ENCODE measurements around the gene ST13. TPM values are rescaled to one million over a fixed set of nuclear protein-coding genes. Genes with fewer than 3 reads are reported as not detected.

Gene ST13
- total RNA-seq, 1 experiment from 2014 or later: 136 TPM

DNA sequence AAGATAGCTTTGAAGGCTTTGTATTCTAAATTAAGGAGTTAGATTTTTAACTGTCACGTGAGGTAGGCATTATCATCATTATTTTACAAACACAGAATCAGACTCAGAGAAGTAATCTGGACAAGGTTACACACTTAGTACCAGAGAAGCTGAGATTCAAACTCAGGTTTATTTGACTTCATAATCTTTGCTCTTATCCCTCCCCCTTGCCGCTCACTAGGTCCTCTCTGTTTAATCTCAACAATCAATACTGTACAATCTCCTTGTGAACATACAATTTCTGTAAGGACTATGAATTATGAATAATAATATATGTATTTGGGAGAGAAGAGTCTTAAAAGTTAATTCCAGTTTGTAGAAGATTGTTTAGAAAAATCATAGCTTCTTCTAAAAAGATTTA is 10.7 kb upstream of the ST13 start:
- no peak overlapping the region for H3K27ac ChIP-seq (ENCODE audit: low read length)
- H3K9me3 ChIP-seq (ENCODE audit: low read length): no peaks in the 10 kb centered on the region
- ChIA-PET CTCF (interaction anchor here (0.6 kb wide), 1 partner anchor 30 kb away, joined by 5 read pairs; no protein-coding TSS in a partner anchor), POLR2A (ENCODE audit: unreplicated experiment) (no interaction called here)
- H3K36me3 ChIP-seq (ENCODE audit: low read depth, low read length): no peaks in the 10 kb centered on the region; the same call in 1 of the 2 replicates
- H3K4me1 ChIP-seq (ENCODE audit: insufficient read depth, low read length): no peaks in the 10 kb centered on the region
- ATAC-seq (no peak), DNase-seq (no peak)
- H3K79me2 ChIP-seq (ENCODE audit: low read length): peaks cover 7% of the 10 kb centered on the region; the same call in 1 of the 2 replicates
- H3F3A ChIP-seq (ENCODE audit: low read length, unreplicated experiment): no peaks in the 10 kb centered on the region
- no peaks in the 10 kb centered on the region for H3K27me3 ChIP-seq (ENCODE audit: low read length)
- H4K20me1 ChIP-seq (ENCODE audit: low read length): no peaks in the 10 kb centered on the region
- intact Hi-C loops (cut with micrococcal nuclease): no loop called here
- no peak overlapping the region for H3K4me2 ChIP-seq (ENCODE audit: low read length)
- H3K9ac ChIP-seq (ENCODE audit: low read length): no peak overlapping the region
- H2AFZ ChIP-seq (ENCODE audit: low read length): no peak overlapping the region
- TF ChIP-seq EZH2 (IDR thresholded peaks at IDR 0.05; ENCODE audit: low read length, unreplicated experiment) (no peak), EZH2phosphoT487 (IDR thresholded peaks at IDR 0.05; ENCODE audit: borderline replicate concordance, low read length) (no peak)
- TF ChIP-seq, protein P1, sequence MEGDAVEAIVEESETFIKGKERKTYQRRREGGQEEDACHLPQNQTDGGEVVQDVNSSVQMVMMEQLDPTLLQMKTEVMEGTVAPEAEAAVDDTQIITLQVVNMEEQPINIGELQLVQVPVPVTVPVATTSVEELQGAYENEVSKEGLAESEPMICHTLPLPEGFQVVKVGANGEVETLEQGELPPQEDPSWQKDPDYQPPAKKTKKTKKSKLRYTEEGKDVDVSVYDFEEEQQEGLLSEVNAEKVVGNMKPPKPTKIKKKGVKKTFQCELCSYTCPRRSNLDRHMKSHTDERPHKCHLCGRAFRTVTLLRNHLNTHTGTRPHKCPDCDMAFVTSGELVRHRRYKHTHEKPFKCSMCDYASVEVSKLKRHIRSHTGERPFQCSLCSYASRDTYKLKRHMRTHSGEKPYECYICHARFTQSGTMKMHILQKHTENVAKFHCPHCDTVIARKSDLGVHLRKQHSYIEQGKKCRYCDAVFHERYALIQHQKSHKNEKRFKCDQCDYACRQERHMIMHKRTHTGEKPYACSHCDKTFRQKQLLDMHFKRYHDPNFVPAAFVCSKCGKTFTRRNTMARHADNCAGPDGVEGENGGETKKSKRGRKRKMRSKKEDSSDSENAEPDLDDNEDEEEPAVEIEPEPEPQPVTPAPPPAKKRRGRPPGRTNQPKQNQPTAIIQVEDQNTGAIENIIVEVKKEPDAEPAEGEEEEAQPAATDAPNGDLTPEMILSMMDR (conservative IDR thresholded peaks at IDR 0.05; ENCODE audit: low read depth, low read length): no peak
- H3K9me2 ChIP-seq (replicated peaks; ENCODE audit: low read length): no peaks in the 10 kb centered on the region
- BruUV-seq (replicated peaks): no TSS peak
- H3K4me3 ChIP-seq (ENCODE audit: low read length): no peak overlapping the region

DNA sequence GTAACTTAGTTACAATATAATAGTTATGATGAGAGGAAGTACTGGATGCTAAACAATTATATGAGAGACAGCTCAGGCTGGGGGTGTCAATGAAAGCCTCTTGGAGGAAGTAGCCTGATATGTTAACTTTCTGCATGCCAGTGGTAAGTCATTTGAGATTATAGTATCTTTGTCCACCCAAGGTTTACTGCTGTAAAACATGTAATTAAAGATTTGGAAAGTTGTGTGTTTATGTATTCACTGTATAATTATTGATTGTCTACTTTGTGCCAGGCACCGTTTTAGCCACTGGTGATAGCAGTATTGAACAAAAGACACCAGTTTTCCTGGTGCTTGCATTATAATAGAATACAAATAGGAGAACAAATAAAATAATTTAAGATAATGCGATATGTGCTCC is 6.1 kb upstream of the ST13 start:
- intact Hi-C loops (cut with micrococcal nuclease): no loop called here
- H3K27me3 ChIP-seq (ENCODE audit: low read length): no peaks in the 10 kb centered on the region
- ChIA-PET CTCF (no interaction called here), POLR2A (ENCODE audit: unreplicated experiment) (no interaction called here)
- no peak overlapping the region for H3K4me3 ChIP-seq (ENCODE audit: low read length)
- H3K79me2 ChIP-seq (ENCODE audit: low read length): peaks cover 44% of the 10 kb centered on the region
- DNase-seq (no peak), ATAC-seq (no peak)
- H3K4me2 ChIP-seq (ENCODE audit: low read length): no peak overlapping the region
- peaks cover 6% of the 10 kb centered on the region; the same call in 1 of the 2 replicates for H3K4me1 ChIP-seq (ENCODE audit: insufficient read depth, low read length)
- TF ChIP-seq, protein P1 (conservative IDR thresholded peaks at IDR 0.05; ENCODE audit: low read depth, low read length): no peak
- TF ChIP-seq EZH2 (IDR thresholded peaks at IDR 0.05; ENCODE audit: low read length, unreplicated experiment) (no peak), EZH2phosphoT487 (IDR thresholded peaks at IDR 0.05; ENCODE audit: borderline replicate concordance, low read length) (no peak)
- H3F3A ChIP-seq (ENCODE audit: low read length, unreplicated experiment): no peaks in the 10 kb centered on the region
- no peaks in the 10 kb centered on the region for H3K9me2 ChIP-seq (replicated peaks; ENCODE audit: low read length)
- H2AFZ ChIP-seq (ENCODE audit: low read length): no peak overlapping the region
- no peak overlapping the region for H3K27ac ChIP-seq (ENCODE audit: low read length)
- BruUV-seq (replicated peaks): no TSS peak
- H3K9me3 ChIP-seq (ENCODE audit: low read length): no peaks in the 10 kb centered on the region
- no peaks in the 10 kb centered on the region for H4K20me1 ChIP-seq (ENCODE audit: low read length)
- no peak overlapping the region for H3K9ac ChIP-seq (ENCODE audit: low read length)
- H3K36me3 ChIP-seq (ENCODE audit: low read depth, low read length): no peaks in the 10 kb centered on the region

DNA sequence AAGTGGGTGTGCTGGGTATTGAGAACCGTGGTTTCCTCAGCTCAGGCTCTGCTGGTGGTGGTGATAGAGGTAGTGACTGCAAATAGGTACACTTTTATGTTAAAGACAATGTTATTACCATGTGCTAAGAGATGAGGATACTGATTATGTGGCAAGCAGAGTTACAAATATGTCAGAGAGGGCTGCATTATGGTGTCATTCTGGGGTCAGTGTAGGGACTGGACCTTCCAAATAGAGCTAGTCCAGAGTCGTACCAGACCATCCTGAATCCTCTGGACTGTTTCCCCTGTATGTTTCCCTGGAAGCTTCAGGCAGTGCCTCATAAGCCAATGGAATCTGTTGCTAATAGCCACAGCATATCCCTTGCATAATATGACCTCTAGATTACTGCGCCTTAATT is 5.6 kb upstream of the ST13 start, which contains the start of gene DNAJB7:
Gene DNAJB7 (minus strand): TSS at position 101 of the 400 bp plus-strand sequence. CDS start 119 bp downstream, outside the sequence.
- Histone ChIP-seq H3K4me3 (ENCODE audit: low read length) (no peak within 1 kb of the TSS), H3K4me2 (ENCODE audit: low read length) (no peak within 1 kb of the TSS), H3K9me2 (replicated peaks; ENCODE audit: low read length) (no peaks in the 10 kb centered on the region), H4K20me1 (ENCODE audit: low read length) (no peaks in the 10 kb centered on the region), H3K27me3 (ENCODE audit: low read length) (no peaks in the 10 kb centered on the region), H3K79me2 (ENCODE audit: low read length) (peaks cover 49% of the 10 kb centered on the region), H3K27ac (ENCODE audit: low read length) (no peak within 1 kb of the TSS), H2AFZ (ENCODE audit: low read length) (no peak within 1 kb of the TSS), H3K9ac (ENCODE audit: low read length) (no peak within 1 kb of the TSS), H3K36me3 (ENCODE audit: low read depth, low read length) (no peaks in the 10 kb centered on the region), H3K9me3 (ENCODE audit: low read length) (no peaks in the 10 kb centered on the region), H3F3A (ENCODE audit: low read length, unreplicated experiment) (no peaks in the 10 kb centered on the region), H3K4me1 (ENCODE audit: insufficient read depth, low read length) (peaks cover 6% of the 10 kb centered on the region; the same call in 1 of the 2 replicates)
- ChIA-PET CTCF (no interaction called here), POLR2A (ENCODE audit: unreplicated experiment) (no interaction called here)
- no peak for ATAC-seq
- DNase-seq: no peak
- intact Hi-C loops (cut with micrococcal nuclease): no loop called here
- TF ChIP-seq EZH2phosphoT487 (IDR thresholded peaks at IDR 0.05; ENCODE audit: borderline replicate concordance, low read length) (no peak), EZH2 (IDR thresholded peaks at IDR 0.05; ENCODE audit: low read length, unreplicated experiment) (no peak)
- TF ChIP-seq, protein P1 (conservative IDR thresholded peaks at IDR 0.05; ENCODE audit: low read depth, low read length): no peak
- no TSS peak for BruUV-seq (replicated peaks)

Measured in PC-3 (cell line).